Heart left ventricle (tissue), 13 donors: ENCODE data around the gene MAGI1.

Experiments used
- CTCF ChIP-seq, 12 donors: fragments of 200-600 bp; sonication (generic) in 4 of 12; IDR thresholded peaks; one replicate each; pipeline versions ENCODE4 v1.5.0 to v1.8.0; 2018 to 2022; ENCODE audit warnings: antibody characterized with exemption in 12 of 12, mild to moderate bottlenecking in 5 of 12
- POLR2A ChIP-seq, 2 donors: fragments of 450-650 bp; IDR thresholded peaks; one replicate each; pipeline ENCODE4 v1.6.1; 2017; ENCODE audit warnings: antibody characterized with exemption in 2 of 2, mild to moderate bottlenecking in 2 of 2, moderate library complexity in 2 of 2
- donor health status: ischemic (EF 13 %, LVEDD 7.1; RV severe dilation, severe dysfunction).
- donor health status: DM: no; HTN: yes; CAD: no.
- donor health status: DM: no; HTN: no; CAD: no.
- donor health status: ischemic (EF 25% LVEDD 6.9; RV normal size, moderate dysfunction).
- donor health status: ischemic (EF 25% LVEDD 5.7; RV mildly dilated, moderate dysfunction).
- donor health status: ischemic (EF 35%, LVEDD 5.7; RV mildly dilated, moderate dysfunction).
- donor health status: nonischemic (EF 11% LVEDD 7.7; RV severe dilation, severe dysfunction).
- donor health status: DM: yes; HTN: yes; CAD: no.
- donor health status: PGD.
- donor health status: ischemic (EF 29% LVEDD 5.4; RV normal size, mild dysfunction).
- donor health status: nonischemic (EF 23%, LVEDD 6.1; RV moderate dilation, normal function).

GRCh38 chr3:65343736-65344135 is 695.0 kb downstream of the MAGI1 start:
- TF ChIP-seq CTCF (IDR thresholded peaks at IDR 0.05) = no peak
- no peak for TF ChIP-seq POLR2A (IDR thresholded peaks at IDR 0.05)
